IPS-NIHi7 (cell line): ENCODE data around the gene GRAMD1B.
A peak's percentile ranks its signal among the peaks of the same experiment; 100 is the strongest.
"Not testable (repeated sequence)": the region's sequence is repeated elsewhere in the genome, so short reads cannot be mapped to it uniquely, and the experiment has no call there.

ENCODE experiments used
- DNase-seq: peaks from one replicate; pipeline ENCODE4 v3.0.0; 2012; ENCODE audit warnings: mixed read lengths; ENCODE audit errors: extremely low spot score

The GRAMD1B gene

DNA sequence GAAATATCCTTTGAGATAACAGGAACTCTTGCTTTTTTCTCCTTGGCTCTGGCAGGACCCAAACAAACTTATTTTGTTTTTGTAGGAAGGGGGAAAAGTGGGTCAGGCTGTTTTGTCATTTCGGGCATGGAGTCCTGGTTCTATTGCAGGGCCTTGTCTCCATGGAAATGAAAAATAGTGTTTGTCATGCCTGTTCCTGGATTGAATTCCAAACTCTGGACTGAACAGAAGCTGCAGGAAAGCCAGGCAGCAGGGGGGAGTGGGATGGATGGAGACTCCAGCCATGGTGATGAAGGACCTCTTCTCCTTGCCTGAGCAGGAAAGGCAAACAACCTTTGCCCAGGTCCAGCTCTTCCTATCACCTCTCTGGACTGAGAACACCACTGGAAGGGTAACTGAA, 137.4 kb downstream of the GRAMD1B start:
- DNase-seq: no peak

DNA sequence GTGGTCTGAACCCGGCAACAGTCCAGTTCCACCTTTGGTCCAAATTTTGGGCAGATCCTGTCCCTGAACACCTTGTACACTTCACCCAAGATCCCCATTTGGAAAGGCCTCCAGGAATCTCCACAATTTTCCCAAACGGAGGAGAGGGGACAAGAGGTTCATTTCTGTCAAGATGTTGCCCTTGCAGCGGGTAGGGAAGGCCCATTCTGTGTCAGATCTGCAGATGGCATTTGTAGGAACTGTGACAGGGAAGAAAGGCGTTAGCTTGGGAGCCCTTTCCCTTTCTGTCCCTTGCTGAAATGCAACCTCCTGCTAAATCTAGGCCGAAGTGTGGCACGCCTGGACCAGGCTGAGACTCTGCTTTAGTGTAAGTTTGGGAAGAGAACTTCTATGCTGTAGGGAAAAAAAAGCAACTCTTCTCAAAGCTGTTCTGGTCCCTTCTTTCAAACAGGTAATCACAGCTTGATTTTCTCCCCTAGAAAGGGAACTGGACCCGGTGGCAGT, 138.3 kb downstream of the GRAMD1B start:
- DNase-seq: no peak

DNA sequence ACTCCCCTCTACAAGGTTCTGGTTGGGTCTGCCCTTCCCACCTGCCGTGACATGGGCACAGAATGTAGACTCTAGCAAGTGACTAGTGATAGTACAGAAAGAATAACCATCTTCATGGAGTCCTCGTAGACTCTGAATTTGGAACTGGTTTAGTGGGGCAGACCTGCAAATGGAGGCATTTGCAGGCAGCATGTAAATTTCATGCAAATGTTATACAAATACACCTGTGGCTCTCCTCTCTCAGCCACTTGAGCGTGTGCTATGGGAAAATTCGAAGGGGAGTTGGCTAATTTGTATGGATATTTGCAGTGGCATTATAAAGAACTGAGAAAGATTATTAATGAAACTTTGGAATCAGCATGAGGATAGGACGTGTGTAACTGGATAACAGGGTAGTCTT, 139.3 kb downstream of the GRAMD1B start:
- no peak for DNase-seq

DNA sequence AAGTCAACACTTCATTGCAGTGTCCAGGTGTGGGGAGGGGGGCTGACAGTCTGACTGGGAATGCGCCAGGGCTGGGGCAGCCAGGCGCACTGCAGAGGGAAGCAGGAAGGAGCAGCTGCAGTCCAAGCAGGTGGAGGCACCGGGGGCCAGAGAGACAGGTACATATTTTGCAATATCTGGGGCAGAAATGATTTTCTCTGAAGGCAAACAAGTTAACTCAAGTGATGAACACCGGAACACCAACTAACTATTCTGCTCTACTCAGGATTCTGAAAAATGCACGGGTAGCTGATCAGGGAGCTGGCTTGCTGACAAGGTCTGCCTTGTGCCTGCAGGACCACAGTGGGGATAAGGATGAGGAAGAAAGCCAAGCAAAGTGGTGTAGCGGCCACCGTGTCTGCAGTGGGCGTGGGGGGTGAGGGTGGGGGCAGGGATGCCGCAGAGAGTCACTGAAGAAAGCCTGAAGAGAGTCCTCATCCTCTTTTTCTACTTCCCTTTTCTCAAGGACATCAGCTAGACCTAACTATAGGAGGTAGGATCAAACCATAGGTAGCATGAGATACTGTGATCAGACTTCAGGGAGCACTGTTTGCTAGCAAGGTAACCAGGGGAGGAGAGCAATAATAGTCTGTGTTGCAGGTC, 141.0 kb downstream of the GRAMD1B start:
- no peak for DNase-seq

DNA sequence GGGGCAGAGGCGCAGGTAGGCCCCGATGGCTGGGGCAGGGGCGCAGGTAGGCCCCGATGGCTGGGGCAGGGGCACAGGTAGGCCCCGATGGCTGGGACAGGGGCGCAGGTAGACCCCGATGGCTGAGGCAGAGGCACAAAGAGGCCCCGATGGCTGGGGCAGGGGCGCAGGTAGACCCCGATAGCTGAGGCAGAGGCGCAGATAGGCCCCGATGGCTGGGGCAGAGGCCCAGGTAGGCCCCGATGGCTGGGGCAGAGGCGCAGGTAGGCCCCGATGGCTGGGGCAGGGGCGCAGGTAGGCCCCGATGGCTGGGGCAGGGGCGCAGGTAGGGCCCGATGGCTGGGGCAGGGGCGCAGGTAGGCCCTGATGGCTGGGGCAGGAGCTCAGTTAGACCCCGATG, 142.7 kb downstream of the GRAMD1B start:
- DNase-seq: not testable (repeated sequence)

DNA sequence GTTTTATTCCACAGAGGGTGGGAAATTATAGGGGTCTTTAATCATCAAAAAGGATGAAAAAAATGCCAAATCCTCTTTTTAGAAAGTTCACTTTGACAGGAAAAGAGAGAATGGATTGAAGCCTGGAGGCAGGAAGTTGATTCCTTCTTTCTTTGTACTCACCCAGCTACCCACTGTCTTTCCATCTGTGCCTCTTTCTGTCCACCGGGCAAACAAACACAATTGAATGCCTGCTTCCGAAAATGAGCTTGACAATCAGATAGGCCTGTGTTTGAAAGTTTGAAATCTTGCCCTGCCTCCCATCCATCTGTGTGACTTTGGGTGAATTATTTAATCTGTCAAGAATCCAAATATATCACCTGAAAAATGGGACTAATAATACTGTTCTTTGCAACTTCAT, 143.2 kb downstream of the GRAMD1B start:
- DNase-seq: no peak

DNA sequence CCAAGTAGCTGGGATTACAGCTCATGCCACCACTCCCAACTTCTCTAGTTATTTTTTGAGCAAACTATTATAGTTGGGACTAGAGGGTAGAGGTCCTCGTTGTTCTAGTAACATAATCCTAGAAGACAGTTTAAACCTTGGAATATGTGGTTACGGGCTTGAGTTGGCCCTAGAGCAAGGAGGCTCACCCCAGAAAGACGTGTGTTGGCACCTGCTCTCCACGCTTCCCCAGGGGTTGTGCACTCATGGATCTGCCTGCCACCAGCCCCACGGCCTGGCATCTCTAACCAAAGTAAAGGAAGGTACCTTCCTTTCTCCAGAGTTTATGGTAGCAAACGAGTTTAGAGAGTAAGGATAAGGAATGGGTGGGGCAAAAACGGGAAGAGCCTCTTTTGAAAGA, 145.4 kb downstream of the GRAMD1B start:
- no peak for DNase-seq

DNA sequence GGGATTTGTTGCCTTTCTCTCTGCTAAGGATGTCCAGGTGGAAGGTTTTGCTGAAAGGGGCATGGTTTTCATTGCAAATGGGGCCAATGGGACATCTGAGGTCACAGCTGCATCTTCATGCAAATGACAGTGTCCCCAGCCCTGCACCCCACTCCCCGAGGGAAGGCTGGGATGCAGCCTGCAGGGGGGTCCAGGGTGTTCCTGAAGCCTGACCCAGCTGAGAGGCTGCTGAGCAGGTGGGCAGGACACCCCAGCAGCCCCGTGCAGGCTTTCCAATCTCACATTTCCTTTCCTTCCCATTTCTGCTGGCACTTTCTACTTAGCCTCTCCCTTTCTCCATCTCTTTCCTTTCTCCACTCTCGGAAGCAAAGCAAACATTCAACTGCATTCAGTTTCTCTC, 146.0 kb downstream of the GRAMD1B start:
- DNase-seq: no peak

DNA sequence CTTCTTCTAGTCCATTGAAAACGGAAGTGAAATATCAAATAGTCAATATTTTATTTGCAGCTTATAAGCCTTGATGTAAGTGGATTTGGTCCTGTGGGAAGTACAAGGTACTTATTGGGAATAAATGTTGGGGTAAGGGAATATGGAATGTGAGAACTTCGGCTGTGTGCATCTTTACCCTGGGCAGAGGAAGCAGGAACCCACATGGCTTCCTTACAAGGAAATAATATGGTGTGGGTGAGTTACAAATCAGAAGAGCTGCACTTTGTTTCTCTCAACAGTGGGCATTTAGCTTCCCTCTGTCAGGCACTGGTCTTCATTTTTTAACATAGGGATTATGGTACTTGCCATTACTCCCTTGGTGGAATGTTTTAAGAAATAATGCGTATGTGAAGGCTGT, 146.4 kb downstream of the GRAMD1B start:
- no peak for DNase-seq

DNA sequence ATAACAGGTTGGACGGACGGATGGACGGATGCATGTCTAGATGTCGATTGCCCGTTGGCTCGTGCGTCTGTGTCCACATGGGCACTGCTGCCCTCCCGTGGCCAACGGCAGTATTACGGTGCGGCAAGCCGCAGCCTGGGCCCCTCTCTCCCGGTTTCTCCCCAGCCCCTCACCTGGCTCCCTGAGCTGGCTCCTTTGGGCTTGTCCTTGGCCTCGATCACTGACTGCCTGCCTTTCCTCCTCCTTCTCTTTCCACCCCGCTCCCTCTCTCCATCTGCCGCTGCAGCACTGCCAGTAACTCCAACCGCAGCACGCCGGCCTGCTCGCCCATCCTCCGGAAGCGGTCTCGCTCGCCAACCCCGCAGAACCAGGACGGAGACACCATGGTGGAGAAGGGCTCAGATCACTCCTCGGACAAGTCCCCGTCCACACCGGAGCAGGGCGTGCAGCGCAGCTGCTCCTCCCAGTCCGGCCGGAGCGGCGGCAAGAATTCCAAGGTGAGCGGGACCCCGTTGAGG, 147.1 kb downstream of the GRAMD1B start:
- DNase-seq: peak; percentile 89

DNA sequence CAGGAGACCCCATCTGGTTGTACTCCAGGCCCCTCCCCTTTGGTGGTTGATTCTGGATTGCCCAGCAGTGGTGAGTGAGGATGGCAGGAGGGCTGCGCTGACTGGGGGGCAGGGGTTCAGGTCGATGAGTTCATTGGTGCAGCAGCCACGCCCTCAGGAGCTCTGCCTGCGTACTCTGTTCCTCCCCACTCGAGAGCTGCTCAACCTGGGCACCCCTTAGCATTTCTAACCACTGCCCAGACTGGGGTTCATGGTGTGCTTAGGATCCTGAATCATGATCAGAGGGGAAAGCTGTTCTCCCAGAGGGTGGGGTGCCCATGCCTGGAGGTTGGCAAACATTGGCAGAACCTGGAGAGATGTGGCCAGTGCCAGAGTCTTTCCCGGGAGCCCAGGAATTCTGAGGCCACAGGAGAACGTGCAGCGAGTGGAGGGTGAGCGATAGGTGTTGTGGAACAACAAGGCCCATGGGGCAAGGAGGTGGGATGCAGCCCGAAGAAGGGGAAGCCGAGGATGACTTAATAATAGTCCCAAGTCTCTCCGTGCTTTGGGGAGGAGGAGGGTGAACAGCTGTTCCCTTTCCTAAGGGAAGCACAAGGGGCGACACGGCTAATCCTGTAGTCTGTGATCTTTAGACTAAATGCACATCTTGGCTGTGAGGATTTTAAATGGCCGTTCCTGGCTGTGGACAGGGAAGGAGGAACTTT, 148.9 kb downstream of the GRAMD1B start:
- DNase-seq: no peak

DNA sequence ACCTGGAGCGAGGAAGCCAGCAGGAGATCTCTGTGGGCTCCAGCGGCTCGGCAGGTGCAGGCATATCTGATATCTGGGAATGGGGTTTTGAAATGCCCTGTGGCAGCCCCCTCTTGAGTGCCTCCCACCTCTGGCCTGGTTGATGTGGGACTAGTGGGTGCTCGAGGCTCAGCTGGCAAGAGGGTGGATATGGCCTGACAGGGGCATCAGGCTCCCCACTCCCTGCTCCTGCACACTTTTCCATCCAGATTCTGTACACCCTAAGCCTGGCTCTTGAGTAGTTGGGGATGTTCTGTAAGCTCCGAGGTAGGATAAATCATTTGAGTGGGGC, 149.4 kb downstream of the GRAMD1B start:
- DNase-seq: no peak

DNA sequence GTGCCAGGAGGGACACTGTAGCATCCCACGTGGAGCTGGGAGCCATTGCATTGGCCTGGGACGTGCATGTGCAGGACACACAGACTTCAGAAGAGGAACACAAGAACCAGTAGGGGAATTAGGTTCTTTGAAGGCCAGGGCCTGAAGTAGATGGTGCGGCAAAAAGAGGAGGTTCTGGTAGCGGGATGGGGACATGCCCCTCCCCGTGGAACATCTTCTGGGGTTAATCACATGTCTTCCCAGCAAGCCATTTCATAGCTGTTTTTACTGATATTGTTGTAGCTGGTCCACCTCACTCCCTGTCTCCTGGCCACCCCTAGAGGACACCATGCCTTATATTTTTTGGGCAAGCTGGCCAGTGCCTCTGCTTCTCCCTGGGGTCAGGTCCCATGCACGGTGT, 150.1 kb downstream of the GRAMD1B start:
- DNase-seq: no peak

DNA sequence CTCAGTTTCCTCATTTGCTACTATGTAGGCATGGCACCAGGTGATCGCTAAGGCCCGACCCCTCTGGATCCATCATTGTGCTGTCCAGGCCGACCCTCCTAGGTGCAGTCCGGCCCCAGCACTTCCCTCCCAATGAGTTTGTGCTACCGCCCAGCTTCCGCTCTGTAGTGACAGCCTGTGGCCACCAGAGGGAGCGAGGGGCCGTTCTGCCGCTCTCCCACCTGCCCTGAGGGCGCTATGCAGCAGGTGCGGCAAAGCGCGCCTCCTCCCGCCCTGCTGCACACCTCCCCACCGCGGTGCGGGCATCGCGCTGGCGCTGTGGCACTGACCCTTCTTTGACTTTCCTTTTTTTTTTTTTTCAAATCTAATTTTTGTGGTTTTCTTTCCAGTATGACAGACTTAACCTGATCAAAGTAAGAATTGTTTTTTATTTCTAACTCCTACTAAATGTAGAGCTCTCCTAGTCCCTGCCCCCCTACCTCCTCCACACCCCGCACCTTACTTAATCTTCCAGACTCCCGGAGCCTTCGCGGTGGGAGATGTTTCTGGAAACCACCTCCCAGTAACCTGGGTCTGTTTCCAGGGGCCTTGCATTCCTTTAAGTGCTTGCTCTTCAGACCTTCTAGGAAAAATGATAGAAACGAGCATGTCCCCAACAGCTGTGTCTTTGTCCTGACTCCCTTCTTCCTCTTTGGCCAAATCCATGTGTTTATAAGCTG, 150.6 kb downstream of the GRAMD1B start:
- peak; percentile 93 for DNase-seq

DNA sequence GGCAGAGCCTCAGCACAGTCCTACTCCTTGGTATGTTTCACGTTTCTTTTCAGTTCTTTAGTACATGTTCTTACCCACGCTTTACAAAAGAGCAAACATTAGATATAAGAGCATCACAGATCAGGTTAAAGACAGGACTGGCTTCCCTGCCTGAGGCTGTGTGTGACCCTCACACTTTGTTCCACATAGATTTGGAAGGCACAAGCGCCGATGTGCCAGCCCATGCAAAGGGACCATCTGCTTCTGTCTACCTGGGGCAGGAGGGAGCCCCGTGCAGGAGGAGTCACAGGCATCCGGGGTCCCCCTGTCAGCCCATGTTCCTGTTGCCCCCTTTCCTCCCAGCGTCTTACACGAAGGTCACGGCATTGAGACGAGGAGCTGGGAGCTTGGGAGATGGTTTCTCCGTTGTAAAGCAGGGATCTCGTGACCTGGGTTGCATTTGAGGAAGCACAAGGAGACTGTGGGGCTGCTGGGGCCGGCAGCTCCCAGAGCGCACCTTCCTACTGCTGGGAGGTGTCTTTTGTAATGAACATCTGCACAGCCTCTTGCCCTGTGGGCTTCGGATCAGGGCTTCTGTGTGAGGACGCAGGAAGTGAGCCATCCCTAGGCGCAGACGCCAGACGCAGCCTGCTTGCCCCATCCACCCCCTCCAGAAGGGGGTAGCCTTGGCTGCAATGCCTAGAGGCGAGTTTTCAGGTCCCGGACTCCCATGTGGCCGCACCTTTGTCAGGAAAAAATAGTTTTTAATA, 151.8 kb downstream of the GRAMD1B start:
- no peak for DNase-seq

DNA sequence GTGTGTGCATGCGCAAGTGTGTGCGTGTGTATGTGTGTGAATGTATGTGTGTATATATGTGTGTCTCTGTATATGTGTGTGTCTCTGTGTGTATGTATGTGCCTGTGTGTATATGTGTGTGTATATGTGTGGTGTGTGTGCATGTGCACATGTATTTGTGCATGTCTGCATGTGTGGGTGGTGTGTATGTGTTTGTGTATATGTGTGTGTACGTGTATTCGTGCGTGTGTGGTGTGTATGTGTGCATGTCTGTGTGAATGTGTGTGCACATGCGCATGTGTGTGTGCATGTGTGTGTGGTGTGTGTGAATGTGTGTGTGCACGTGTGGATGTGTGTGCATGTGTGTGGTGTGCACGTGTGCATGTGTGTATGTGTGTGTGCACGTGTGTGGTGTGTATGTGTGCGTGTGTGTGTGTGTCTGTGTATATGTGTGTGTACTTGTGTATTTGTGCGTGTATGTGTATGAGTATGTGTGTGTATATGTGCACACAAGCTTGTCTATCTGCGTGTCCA, 153.0 kb downstream of the GRAMD1B start:
- no peak for DNase-seq

DNA sequence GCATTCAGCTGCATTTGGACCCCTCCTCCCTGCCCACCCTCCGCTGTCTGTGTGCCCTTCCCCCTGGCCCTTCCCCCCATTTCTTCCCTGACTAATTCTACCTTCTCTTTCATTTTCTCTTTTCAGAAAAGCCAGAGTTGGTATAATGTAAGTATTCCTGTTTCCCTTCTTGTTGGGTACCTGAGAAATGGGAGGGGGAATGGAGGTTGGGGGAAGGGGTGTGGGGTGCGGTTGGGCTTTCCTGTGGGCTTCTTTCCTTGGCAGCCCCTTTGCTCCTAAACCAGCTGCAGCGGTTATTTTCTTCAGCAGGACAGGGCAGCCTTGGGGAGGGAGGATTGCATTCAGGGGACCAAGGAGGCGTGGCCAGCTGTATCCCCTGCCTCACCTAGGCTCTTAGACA, 154.1 kb downstream of the GRAMD1B start:
- DNase-seq: no peak

DNA sequence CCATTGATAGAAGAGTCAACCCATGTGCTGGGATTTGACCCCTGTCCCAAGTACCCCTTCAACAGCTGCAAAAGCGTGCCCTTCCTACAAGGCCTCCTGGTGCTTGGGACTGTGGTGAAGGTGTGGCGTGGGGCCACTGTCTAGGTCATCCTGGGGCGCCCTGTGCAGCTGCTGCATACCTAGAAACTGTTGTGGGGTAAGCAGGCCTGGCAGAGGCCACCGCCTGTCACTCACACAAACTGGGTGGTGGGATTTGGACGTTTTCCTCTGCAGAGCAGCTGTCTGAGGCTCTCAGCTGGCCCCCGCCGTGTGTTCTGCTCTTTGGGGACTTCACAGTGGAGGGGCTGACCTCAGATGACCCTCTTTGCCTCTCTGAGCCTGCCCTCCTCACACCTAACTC, 154.7 kb downstream of the GRAMD1B start:
- no peak for DNase-seq

DNA sequence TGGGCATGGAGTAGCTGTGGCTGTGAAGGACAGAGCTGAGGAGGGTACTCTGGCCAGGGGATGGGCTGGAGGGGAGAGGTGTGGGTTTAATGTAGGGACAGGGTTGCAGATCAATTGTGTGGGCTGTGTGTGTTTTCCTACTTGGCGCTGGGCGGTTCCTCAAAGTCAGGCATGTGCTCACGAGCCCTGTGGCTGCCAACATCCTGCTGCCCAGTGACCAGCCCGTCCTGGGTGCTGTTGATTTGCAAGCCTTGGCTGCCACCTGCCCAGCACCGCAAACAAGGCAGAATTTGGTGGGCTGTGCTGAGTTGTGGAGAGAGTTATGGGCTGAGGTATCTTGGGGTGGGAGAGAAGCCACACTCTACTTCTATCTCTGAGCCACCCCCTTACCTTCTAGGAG, 155.1 kb downstream of the GRAMD1B start:
- no peak for DNase-seq

DNA sequence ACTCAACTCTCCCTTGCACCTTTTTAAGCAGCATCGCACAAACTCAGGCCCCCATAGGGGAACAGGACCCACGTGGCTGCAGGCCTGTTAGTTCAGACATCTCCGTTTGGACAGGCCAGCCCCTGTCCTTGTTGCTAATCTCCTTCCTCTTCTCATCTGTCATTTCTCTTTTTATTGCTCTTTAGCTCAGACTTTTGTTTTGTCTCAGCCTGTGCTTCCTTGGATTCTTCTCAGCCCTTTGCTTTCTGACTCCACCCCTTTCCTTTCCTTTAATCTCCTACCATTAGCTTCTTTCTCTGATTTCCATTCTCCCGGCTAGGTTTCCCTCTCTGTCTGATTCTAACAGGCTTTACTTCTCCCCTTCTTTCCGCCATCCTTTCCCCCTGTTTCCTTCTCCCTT, 155.6 kb downstream of the GRAMD1B start:
- DNase-seq: no peak

DNA sequence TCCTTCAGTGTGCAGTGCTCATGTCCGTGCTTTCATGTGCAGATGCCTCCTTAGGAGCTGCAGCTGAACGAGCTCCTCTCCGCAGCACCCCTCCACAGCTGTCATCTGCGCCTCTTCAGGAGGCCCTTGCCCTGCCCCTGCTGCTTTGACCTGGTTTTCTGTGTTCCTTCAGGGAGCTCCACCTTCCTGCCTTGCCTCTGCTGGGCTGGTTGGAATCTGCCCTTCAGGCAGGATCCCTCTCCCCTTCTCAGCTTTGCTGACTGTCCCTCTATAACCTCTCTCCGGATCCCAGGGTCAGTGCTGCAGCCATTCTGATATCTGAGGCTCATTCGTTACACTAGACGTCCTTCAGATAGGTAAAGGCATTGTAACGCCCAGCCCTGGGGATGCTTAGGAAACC, 156.5 kb downstream of the GRAMD1B start:
- DNase-seq: no peak

DNA sequence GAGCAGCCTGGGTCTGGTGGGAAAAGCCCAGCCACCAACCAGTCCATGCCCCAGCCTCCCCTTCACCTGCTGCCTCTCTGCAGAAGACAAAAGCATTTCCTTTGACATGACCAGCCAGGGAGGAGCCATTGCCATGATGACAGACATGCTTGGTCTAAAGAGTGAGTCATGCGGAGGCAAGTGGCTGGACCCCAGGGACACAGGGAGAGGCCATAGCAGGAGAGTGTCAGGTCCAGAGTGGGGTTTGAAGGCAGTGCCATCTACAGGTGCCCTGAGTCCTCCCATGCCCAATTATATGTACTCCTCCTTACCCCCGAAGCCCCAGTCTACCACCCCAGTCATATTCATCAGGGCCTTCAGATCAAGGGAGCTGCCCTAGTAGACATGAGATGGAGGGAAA, 157.0 kb downstream of the GRAMD1B start:
- no peak for DNase-seq
